NCI-H2196 treated with DMSO at 0.1 percent for 48 hours (cell line): ENCODE measurements around the gene MPL.
"Not testable (repeated sequence)": the region's sequence is repeated elsewhere in the genome, so short reads cannot be mapped to it uniquely, and the experiment has no call there.

Experiments used
- DNase-seq: peaks from one replicate; lab custom pipeline; 2025; ENCODE audit not compliant: unreplicated experiment; lab: John Stamatoyannopoulos, UW

The MPL gene

GRCh38 chr1:43373066-43373940, 35.7 kb downstream of the MPL start:
- DNase-seq, result no peak

- DNase-seq, result no peak
Measured at GRCh38 chr1:43376723-43377235, 39.2 kb downstream of the MPL start.

- no peak for DNase-seq
Measured at GRCh38 chr1:43377831-43378230, 40.2 kb downstream of the MPL start.

- no peak for DNase-seq
Measured at GRCh38 chr1:43379476-43379875, 41.9 kb downstream of the MPL start.

- no peak for DNase-seq
Measured at GRCh38 chr1:43381612-43382011, 44.0 kb downstream of the MPL start.

- no peak for DNase-seq
Measured at GRCh38 chr1:43382027-43382779, 44.6 kb downstream of the MPL start.

- DNase-seq, result no peak
Measured at GRCh38 chr1:43383449-43383848, 45.8 kb downstream of the MPL start.

GRCh38 chr1:43386676-43387075, 49.1 kb downstream of the MPL start:
- DNase-seq, result no peak

GRCh38 chr1:43387976-43388599, 50.5 kb downstream of the MPL start:
- no peak for DNase-seq

- no peak for DNase-seq
Measured at GRCh38 chr1:43388613-43389012, 51.0 kb downstream of the MPL start.

GRCh38 chr1:43389326-43390313, 52.0 kb downstream of the MPL start, which contains the start of the genes MED8 and SZT2:
Gene MED8, minus strand, starts transcription at chr1:43389800. Its CDS starts 36 bp downstream, at chr1:43389764.
Gene SZT2, plus strand, starts transcription at chr1:43389899. Its CDS starts 70 bp downstream, at chr1:43389969.
- DNase-seq, result peak; percentile 91

- DNase-seq, result no peak
Measured at GRCh38 chr1:43392702-43393101, 55.1 kb downstream of the MPL start.

- DNase-seq, result no peak
Measured at GRCh38 chr1:43395523-43395922, 57.9 kb downstream of the MPL start.

- peak; percentile 29 for DNase-seq
Measured at GRCh38 chr1:43396059-43396458, 58.4 kb downstream of the MPL start.

GRCh38 chr1:43398227-43398626, 60.6 kb downstream of the MPL start:
- no peak for DNase-seq

GRCh38 chr1:43400441-43400840, 62.8 kb downstream of the MPL start:
- not testable (repeated sequence) for DNase-seq

- no peak for DNase-seq
Measured at GRCh38 chr1:43402089-43402865, 64.7 kb downstream of the MPL start.
